Measurements from ENCODE around the gene PHOSPHO2.

GRCh38 chr2:169732075-169732474 is 37.8 kb downstream of the PHOSPHO2 start:
- TF ChIP-seq EZH2 (IDR thresholded peaks at IDR 0.05; ENCODE audit: low read length) (no peak), CTCF (optimal IDR thresholded peaks at IDR 0.05 in 1 of 3, IDR thresholded peaks at IDR 0.05 in 1 of 3, conservative IDR thresholded peaks at IDR 0.05 in 1 of 3; ENCODE audit: extremely low read depth in 1 of 3, insufficient read depth in 2 of 3, low read length in 3 of 3) (no peak)
